ENCODE data around the gene ANKS1B.
A peak's percentile ranks its signal among the peaks of the same experiment; 100 is the strongest.

Gene ANKS1B

DNA sequence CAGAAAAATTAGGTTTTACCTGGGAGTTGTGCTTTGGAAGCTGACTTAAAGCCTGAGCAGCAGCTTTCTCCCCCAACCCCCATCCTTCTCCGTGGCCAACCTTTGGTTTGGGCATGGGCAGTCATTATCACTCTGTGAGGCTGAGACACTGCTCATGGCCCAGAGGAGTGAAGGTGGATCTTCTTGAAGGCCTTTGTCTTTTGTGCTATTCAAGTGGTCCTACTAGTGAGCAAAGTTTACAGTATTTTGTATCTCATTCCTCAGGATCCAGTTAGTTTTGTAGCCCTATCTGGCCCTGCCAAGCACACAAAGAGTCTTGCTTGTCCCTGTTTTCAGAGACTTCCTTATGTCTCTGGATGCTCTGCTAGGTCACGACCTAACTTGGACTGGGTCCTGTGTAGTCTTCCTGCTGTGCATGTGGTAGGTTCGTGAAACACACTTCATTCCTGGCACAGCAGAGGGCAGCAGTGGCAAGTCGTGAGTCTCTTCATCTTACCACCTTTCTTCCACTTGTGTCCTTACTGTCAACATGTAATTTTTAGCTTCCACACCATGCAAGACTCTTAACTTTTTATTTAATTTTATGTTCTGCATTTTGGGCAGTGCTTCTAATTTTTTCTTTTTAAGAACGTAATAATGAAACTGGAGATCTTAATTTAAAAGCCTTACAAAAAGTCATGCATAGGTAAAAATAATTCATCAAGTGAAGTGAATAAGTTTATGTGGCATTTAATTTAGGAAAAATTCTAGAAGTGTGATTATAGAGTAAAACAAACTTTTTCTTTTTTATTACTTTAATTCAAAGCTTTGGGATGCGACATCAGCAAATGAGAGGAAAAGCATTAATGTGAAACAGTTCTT lies 1285.9 kb downstream of the ANKS1B start:
- peak; percentile 18 to 91 (median 80) for DNase-seq
- intact Hi-C loops (cut with DNase I): loop anchor here (5.0 kb wide), 1 partner anchor 298 kb away; no protein-coding TSS in a partner anchor

- no peak for DNase-seq
- intact Hi-C loops (cut with DNase I): loop anchor here (5.0 kb wide), 1 partner anchor 300 kb away; no protein-coding TSS in a partner anchor
Observed at GRCh38 chr12:98697209-98697608, 1287.5 kb downstream of the ANKS1B start.

- DNase-seq: no peak
- intact Hi-C loops (cut with DNase I): loop anchor here (5.0 kb wide), 1 partner anchor 301 kb away; no protein-coding TSS in a partner anchor
Observed at GRCh38 chr12:98696036-98696646, 1288.6 kb downstream of the ANKS1B start.

DNA sequence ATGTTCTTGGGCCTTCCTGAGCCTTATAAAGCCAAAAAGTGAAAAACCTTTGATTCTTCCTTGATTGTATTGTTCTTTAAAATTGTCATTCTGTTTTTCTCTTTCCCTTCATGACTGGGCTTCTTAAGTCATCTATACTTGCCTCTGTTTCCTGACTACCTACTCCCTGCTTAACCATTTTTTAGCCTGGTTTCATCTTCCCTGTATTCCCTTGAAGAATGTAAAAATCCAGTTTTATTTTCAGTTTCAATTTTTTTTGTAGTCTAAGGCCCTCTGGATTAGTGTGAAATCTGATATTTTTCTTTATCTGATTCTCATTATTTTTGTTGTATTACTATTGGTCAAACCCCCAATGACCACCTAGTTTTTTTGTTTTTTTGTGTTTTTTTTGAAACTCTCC lies 1293.4 kb downstream of the ANKS1B start:
- no peak for DNase-seq
- intact Hi-C loops (cut with DNase I): no loop called here

DNA sequence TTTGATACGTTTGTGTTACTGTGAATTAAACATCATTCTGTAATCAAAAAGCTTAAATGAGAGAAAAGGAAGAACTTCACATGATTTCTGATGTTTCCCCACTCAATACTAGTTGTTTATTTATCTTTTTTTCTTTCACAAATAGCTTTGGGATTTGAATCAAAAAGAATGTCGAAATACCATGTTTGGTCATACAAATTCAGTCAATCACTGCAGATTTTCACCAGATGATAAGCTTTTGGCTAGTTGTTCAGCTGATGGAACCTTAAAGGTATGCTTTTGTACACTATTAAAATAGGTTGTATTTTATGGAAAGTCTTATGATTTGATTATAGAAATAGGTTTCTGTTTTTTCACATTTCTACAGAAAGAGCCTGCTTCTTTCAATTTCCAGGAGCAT lies 1298.1 kb downstream of the ANKS1B start:
- DNase-seq: no peak
- intact Hi-C loops (cut with DNase I): no loop called here

Measured in head of caudate nucleus (tissue), 42 donors.